ENCODE data around the gene ARL15. TPM values are rescaled to one million over a fixed set of nuclear protein-coding genes. Genes with fewer than 3 reads are reported as not detected.

ARL15 gene
- total RNA-seq, 2 donors from 2014 or later, result 11.4 to 22.8 TPM

- Histone ChIP-seq H3K9me3 (no peaks in the 10 kb centered on the region), H3K27ac (no peak overlapping the region), H3K4me1 (peaks cover 3 to 34% of the 10 kb centered on the region in 2 donors), H3K4me3 (no peak overlapping the region), H3K27me3 (no peaks in the 10 kb centered on the region), H3K36me3 (no peaks in the 10 kb centered on the region)
- DNase-seq (ENCODE audit: low spot score), result no peak
- no peak for TF ChIP-seq CTCF (IDR thresholded peaks at IDR 0.05)
Observed at GRCh38 chr5:54305737-54306136, 4.6 kb downstream of the ARL15 start.

GRCh38 chr5:54304040-54304439 is 6.3 kb downstream of the ARL15 start:
- DNase-seq (ENCODE audit: low spot score), result no peak
- H3K27me3 ChIP-seq, result no peaks in the 10 kb centered on the region
- peaks cover 3 to 34% of the 10 kb centered on the region in 2 donors for H3K4me1 ChIP-seq
- no peaks in the 10 kb centered on the region for H3K9me3 ChIP-seq
- no peak overlapping the region for H3K4me3 ChIP-seq
- H3K27ac ChIP-seq, result no peak overlapping the region
- H3K36me3 ChIP-seq, result no peaks in the 10 kb centered on the region
- no peak for TF ChIP-seq CTCF (IDR thresholded peaks at IDR 0.05)

GRCh38 chr5:54302267-54302687 is 8.1 kb downstream of the ARL15 start:
- H3K4me3 ChIP-seq, result no peak overlapping the region
- H3K27ac ChIP-seq, result no peak overlapping the region
- H3K9me3 ChIP-seq, result no peaks in the 10 kb centered on the region
- no peaks in the 10 kb centered on the region for H3K36me3 ChIP-seq
- no peak for TF ChIP-seq CTCF (IDR thresholded peaks at IDR 0.05)
- no peak for DNase-seq (ENCODE audit: low spot score)
- H3K27me3 ChIP-seq, result no peaks in the 10 kb centered on the region
- peaks cover 3 to 24% of the 10 kb centered on the region in 2 donors for H3K4me1 ChIP-seq

- H3K4me3 ChIP-seq, result no peak overlapping the region
- no peak for DNase-seq (ENCODE audit: low spot score)
- H3K4me1 ChIP-seq, result peaks cover 3 to 28% of the 10 kb centered on the region in 2 donors
- TF ChIP-seq CTCF (IDR thresholded peaks at IDR 0.05), result no peak
- H3K27me3 ChIP-seq, result no peaks in the 10 kb centered on the region
- H3K9me3 ChIP-seq, result no peaks in the 10 kb centered on the region
- H3K36me3 ChIP-seq, result no peaks in the 10 kb centered on the region
- H3K27ac ChIP-seq, result no peak overlapping the region
Observed at GRCh38 chr5:54301849-54302248, 8.5 kb downstream of the ARL15 start.

- no peak for DNase-seq (ENCODE audit: low spot score)
Observed at GRCh38 chr5:54301220-54301619, 9.2 kb downstream of the ARL15 start.

More at GRCh38 chr5:54301220-54301619, 9.2 kb downstream of the ARL15 start:
- Histone ChIP-seq H3K27me3 (no peaks in the 10 kb centered on the region), H3K4me3 (no peak overlapping the region), H3K36me3 (no peaks in the 10 kb centered on the region), H3K4me1 (peaks cover 3 to 34% of the 10 kb centered on the region in 2 donors), H3K27ac (no peak overlapping the region), H3K9me3 (no peaks in the 10 kb centered on the region)
- TF ChIP-seq CTCF (IDR thresholded peaks at IDR 0.05), result no peak
